Rectal smooth muscle tissue (tissue), 1 donor: ENCODE data around the gene DPY19L1.
"Not testable (repeated sequence)": the region's sequence is repeated elsewhere in the genome, so short reads cannot be mapped to it uniquely, and the experiment has no call there.

Source experiments
- H3K27ac ChIP-seq: one replicate; pipeline ENCODE4 v1.7.0; 2013; ENCODE audit warnings: low read depth, low read length, inconsistent platforms
- H3K27me3 ChIP-seq: one replicate; pipeline ENCODE4 v1.7.0; 2013; ENCODE audit warnings: low read length; ENCODE audit not compliant: control insufficient read depth, insufficient read depth
- H3K36me3 ChIP-seq: one replicate; pipeline ENCODE4 v1.7.0; 2013; ENCODE audit warnings: low read length; ENCODE audit not compliant: control insufficient read depth, insufficient read depth
- H3K4me1 ChIP-seq: one replicate; pipeline ENCODE4 v1.7.0; 2013; ENCODE audit warnings: low read length; ENCODE audit not compliant: control insufficient read depth, insufficient read depth
- H3K4me3 ChIP-seq: one replicate; pipeline ENCODE4 v1.7.0; 2013; ENCODE audit warnings: low read length
- H3K9ac ChIP-seq: one replicate; pipeline ENCODE4 v1.7.0; 2013; ENCODE audit warnings: low read length

The DPY19L1 gene

DNA sequence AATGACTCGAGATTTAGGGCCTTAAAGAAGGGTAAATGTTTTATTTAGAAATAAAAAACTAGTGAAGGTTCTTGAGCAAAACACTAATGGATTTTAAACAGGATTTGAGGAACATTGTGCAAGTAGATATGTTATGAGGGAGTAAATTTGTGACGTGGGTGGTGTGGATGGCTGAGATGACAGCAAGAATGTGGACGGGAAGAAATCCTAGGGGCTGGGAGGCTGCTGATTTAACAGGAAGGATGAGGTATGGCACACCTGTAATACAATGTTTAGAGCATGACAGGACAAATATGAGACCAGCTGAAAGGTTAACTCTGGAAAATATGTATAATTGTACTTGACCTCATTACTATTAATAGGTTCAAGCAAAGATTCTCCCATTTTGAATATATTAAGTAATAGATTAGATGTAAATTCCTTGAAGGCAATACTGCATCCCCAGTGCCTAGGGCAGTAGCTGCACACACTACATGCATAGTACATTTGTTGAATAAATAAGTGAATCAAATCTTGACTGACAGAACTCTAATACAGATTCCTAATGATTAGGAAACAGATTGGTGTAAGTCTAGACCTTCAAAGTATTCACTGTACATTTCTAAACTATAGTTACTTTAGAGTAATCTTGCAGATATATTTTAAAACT, 10.1 kb upstream of the DPY19L1 start:
- H3K27ac ChIP-seq, H3K9ac ChIP-seq: not testable (repeated sequence)

DNA sequence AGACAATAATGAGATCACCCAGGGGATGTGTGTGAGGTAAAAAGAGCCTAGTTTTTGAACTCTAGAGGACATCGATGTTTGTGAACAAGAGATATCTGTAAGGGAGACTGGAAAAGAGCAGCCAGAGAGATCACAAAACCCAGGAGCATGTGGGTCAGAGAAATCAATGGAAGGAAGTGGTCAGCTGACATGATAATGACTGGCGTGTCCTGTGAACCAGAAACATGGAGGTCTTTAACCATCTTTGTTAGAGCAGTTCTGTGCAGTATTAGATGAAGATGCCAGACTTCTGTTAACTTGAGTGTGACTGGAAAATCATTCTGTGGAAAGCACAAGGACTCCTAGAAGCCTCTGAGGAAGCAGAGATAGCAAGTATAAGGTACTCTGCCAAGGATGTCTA, 6.0 kb upstream of the DPY19L1 start:
- not testable (repeated sequence) for H3K27ac ChIP-seq, H3K4me3 ChIP-seq, H3K27me3 ChIP-seq, H3K4me1 ChIP-seq, H3K9ac ChIP-seq, H3K36me3 ChIP-seq

More for the DNA sequence above, 10.1 kb upstream of the DPY19L1 start:
- not testable (repeated sequence) for H3K4me3 ChIP-seq, H3K4me1 ChIP-seq, H3K27me3 ChIP-seq, H3K36me3 ChIP-seq

DNA sequence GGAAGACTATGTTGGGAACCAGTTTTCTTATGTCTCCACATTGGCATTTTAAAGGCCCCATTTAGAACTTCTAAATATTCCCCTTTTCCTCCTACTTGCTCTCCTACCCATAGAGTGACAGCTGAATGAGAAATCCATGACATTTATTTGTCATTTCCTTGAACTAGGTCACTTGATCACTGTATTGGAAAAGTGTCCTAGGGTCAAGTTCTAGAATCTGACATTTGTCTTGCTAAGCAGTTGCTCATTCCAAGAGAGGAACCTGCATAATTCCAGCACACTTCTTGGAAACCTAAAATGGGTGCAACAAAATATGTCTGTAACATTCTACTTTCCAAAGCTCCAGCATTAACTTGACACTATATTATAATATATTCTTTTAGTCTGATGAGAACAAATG, 3.6 kb upstream of the DPY19L1 start:
- no peaks in the 10 kb centered on the region for H3K27me3 ChIP-seq
- H3K36me3 ChIP-seq, result no peaks in the 10 kb centered on the region
- no peak overlapping the region for H3K4me3 ChIP-seq
- H3K9ac ChIP-seq, result no peak overlapping the region
- H3K27ac ChIP-seq, result no peak overlapping the region
- H3K4me1 ChIP-seq, result peaks cover 5% of the 10 kb centered on the region

DNA sequence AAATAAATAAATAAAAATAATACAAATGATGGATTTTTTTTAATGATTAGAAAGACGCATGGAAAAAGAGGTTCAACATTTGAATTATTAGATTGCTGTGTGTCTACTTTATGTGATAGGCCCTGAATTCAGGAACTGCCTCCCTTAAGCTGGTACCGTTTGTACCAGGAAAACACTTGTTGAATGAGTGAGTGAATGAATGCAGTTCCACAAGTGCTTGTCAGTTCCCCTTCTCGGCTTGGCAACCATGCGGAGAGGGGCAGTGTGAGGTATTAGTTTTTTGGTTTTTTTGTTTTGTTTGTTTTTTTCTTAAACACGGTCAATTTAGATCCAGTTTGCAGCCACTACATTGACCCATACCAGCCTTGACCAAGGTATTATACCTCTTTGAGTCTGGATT, 2.1 kb upstream of the DPY19L1 start:
- H3K36me3 ChIP-seq, result no peaks in the 10 kb centered on the region
- H3K27me3 ChIP-seq, result no peaks in the 10 kb centered on the region
- H3K4me1 ChIP-seq, result peaks cover 5% of the 10 kb centered on the region
- no peak overlapping the region for H3K9ac ChIP-seq
- H3K27ac ChIP-seq, result no peak overlapping the region
- no peak overlapping the region for H3K4me3 ChIP-seq

DNA sequence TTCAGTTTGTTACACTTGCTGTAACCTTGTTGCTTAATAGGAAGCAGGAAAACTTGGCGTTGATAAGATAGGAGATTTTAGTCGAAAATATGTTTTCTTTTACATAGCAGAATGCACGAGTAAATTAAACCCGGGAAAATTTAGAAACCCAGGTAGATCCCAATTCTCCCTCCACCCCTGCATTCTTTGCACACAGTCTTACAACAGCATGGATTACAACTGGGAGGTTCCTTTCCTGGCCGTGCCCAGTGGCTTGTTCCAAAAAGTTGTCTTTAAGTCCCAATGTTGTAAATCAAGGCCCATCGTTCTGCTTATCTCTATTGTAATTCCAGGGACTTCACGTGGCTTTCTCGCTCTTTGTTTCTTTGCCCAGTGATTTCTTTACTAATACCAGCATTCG, 1.1 kb upstream of the DPY19L1 start:
- Histone ChIP-seq H3K36me3 (no peaks in the 10 kb centered on the region), H3K27me3 (no peaks in the 10 kb centered on the region), H3K9ac (no peak overlapping the region), H3K4me1 (peaks cover 5% of the 10 kb centered on the region), H3K27ac (peak overlapping the region; percentile 55), H3K4me3 (peak overlapping the region; percentile 70)

DNA sequence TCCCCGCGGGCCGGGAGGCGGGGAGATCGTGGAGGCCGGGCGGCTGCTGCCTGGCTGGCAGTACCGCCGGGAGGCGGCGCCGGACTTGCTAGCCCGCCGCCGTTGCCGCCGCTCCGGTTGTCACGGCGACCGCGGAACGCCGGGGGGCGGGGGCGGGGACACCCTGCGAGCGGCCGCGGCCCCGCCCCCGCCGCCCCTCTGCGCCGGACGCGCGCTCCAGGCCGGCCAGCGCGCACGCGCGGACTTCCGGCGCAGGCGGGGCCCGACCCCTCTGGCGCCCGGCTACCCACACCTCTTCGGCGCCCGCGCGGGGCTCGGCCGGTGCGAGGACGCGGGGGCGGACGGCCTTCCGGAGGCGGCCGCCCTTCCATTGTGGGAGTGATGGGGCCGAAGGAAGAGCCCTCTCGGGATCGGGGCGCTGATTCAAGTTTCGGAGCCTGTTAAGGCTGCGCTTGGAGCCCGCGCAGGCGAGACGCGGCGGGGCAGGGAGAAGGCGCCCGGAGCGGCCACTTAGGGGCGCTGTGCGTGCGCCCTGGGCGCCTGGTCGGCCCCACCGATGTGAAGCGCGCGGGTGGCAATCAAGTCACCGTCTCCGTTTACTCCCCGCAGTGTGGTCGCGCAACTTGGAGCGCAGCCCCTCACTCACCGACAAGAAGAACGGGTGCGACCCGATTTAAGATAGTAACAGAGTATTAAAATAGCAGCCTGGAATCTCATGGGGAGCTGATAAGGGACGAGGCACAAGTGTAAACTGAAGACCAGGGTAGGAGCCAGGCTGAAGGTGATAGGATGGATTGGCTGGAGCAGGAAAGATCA, 449 bp upstream of the DPY19L1 start:
- Histone ChIP-seq H3K36me3 (no peaks in the 10 kb centered on the region), H3K4me1 (peaks cover 5% of the 10 kb centered on the region), H3K27ac (peak overlapping the region; percentile 55), H3K27me3 (no peaks in the 10 kb centered on the region), H3K9ac (peak overlapping the region; percentile 5), H3K4me3 (peak overlapping the region; percentile 70)

DNA sequence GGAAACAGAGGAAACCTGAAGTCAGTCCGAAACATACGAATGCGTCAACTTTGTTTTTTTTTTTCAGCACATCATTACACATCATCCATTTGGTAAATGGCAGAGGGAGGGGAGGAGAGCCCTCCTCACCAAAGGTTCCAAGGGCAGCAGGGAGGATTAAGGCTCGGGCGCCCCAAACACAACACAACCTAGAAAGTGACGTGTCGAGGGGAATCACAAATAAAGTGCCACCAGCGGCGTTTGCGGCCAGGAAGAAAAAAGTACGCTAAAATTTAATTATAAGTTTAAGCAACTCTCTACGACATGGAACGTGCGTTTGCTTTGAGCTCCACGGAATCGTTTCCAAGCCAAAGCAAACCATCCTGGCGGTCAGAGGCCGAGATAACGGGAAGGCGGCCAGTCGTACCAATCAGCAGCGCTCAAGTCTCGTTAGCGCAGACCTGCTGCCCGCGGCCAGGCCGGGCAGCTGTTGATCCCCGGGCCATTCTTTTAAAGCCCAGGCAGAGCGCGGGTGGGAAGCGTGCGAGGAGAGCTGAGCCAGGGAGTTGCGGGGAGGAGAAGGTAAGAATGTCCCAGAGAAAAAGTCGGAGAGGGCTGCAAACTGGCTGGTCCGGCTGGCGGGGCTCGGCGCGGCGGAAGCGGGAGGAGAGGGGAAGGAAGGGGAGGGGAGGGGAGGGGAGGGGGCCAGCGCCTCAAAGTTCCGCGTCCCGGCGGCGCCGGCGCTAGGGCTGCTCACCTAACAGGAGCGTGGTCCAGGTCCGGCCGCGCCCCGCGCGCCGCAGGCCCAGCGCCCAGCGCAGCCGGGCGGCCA, 719 bp downstream of the DPY19L1 start:
- Histone ChIP-seq H3K9ac (peak overlapping the region; percentile 45), H3K36me3 (no peaks in the 10 kb centered on the region), H3K27ac (peak overlapping the region; percentile 68), H3K4me1 (peaks cover 5% of the 10 kb centered on the region), H3K4me3 (peak overlapping the region; percentile 79), H3K27me3 (no peaks in the 10 kb centered on the region)

DNA sequence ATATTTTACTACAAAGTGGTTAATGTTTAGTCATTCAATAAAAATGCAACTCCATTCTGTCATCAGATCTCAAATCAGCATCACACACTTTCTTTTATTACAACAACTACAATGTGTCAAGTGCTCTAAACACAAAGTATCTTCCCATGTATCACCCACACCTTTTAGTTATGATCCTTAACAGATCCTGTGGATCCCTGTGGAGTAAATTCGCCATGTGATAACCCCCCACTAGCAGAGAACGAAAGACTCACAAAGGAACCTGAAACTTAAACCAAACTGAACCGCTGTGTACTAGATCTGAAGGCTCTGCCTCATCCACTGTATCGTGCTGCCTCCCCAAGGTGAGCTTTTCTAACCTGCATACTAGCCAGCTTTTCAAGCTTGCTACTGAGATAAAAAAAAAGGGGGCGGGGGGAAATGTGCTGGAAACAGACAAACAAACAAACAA, 1.7 kb downstream of the DPY19L1 start:
- H3K27ac ChIP-seq, result no peak overlapping the region
- peaks cover 5% of the 10 kb centered on the region for H3K4me1 ChIP-seq
- no peak overlapping the region for H3K9ac ChIP-seq
- no peak overlapping the region for H3K4me3 ChIP-seq
- no peaks in the 10 kb centered on the region for H3K36me3 ChIP-seq
- H3K27me3 ChIP-seq, result no peaks in the 10 kb centered on the region

DNA sequence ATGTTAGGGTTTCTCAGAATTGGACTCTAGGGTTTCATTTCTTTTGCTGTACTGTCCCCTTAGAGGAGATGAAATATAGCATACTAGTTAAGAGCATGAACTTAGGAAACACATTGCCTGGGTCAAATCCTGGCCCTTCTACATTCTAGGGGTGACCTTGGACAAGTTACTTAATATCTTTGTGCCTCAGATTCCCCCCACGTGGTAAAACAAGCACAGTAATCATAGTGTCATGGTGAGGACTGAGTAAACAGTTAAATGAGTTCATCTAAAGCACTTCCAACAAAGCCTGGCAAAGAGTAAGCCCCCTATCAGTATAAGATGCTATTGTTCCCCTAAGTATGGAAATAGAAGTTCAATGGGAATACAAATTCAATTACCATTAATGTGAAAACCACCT, 5.1 kb downstream of the DPY19L1 start:
- H3K4me3 ChIP-seq, result no peak overlapping the region
- no peak overlapping the region for H3K9ac ChIP-seq
- H3K27ac ChIP-seq, result no peak overlapping the region
- no peaks in the 10 kb centered on the region for H3K27me3 ChIP-seq
- peaks cover 2% of the 10 kb centered on the region for H3K4me1 ChIP-seq
- H3K36me3 ChIP-seq, result no peaks in the 10 kb centered on the region

DNA sequence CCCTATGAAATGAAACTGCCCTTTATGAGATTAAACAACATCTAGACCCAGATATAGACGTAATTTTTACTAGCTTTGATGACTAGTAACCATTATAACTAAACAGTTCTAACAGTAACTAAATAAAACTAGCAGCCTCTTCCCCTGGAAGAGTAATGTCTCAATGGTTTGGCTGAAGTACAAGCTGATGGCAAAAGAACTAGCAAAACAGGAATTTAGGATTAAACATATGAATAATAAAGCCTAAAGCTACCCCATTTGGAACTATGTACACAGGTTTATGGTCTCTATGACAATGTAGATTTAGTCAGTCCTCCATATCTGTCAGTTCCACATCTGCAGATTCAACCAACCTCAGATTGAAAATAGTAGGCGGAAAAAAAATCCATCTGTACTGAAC, 6.4 kb downstream of the DPY19L1 start:
- H3K9ac ChIP-seq, result no peak overlapping the region
- no peaks in the 10 kb centered on the region for H3K4me1 ChIP-seq
- no peak overlapping the region for H3K27ac ChIP-seq
- no peak overlapping the region for H3K4me3 ChIP-seq
- no peaks in the 10 kb centered on the region for H3K36me3 ChIP-seq
- no peaks in the 10 kb centered on the region for H3K27me3 ChIP-seq

DNA sequence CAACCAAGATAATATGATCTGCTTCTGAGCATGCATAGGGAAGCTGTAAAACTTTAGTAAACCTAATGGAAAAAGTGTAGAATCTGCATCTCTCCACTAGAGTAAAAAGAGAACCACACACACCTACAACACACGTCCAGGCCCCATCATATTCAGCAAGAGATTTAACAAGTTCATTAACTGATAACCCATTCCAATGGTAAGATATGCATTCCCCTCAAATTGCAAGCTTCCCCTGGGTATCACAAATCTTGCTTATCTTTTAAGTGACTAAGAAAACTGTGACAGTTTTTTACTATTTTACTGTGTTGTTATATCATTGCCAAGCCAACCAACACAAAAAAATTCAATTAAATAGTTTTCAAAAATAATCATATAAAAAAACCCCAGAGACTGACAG, 8.0 kb downstream of the DPY19L1 start:
- Histone ChIP-seq H3K4me3 (no peak overlapping the region), H3K4me1 (no peaks in the 10 kb centered on the region), H3K9ac (no peak overlapping the region), H3K27me3 (no peaks in the 10 kb centered on the region), H3K27ac (no peak overlapping the region), H3K36me3 (no peaks in the 10 kb centered on the region)

DNA sequence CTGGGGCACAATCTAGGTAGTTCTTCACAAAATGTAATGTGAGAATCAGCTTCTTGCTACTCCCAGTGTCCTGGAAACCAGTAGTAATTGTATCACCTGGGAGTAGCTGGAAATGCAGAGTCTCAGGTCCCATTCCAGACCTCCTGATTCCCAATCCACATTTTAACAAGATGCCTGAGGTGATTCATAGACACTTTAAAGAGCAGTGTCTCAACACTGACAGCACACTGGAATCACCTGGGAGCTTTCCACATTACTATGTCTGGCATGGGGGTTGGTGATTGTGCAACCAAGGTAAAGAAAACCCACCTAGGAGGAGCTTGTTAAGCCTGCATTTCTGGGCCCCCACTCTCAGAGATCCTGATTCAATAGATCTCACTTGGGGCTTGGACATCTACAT, 11.1 kb downstream of the DPY19L1 start:
- H3K4me3 ChIP-seq, result no peak overlapping the region
- no peaks in the 10 kb centered on the region for H3K4me1 ChIP-seq
- no peak overlapping the region for H3K9ac ChIP-seq
- no peaks in the 10 kb centered on the region for H3K27me3 ChIP-seq
- H3K36me3 ChIP-seq, result no peaks in the 10 kb centered on the region
- no peak overlapping the region for H3K27ac ChIP-seq
